Endothelial cell (in vitro differentiated cells): ENCODE data around the gene RRP15. TPM values are rescaled to one million over a fixed set of nuclear protein-coding genes. Genes with fewer than 3 reads are reported as not detected.

Source experiments
- DNase-seq: peaks from one replicate; pipeline ENCODE4 v3.0.0; 2021; ENCODE audit warnings: low spot score
- H3K27ac Mint-ChIP-seq: one replicate; pipeline ENCODE4 v1.8.0; 2021; ENCODE audit warnings: mixed read lengths, inconsistent platforms; ENCODE audit not compliant: unreplicated experiment
- H3K27me3 Mint-ChIP-seq: one replicate; pipeline ENCODE4 v1.8.0; 2021; ENCODE audit warnings: mild to moderate bottlenecking, moderate library complexity, mixed read lengths, inconsistent platforms; ENCODE audit not compliant: unreplicated experiment
- H3K36me3 Mint-ChIP-seq: one replicate; pipeline ENCODE4 v1.8.0; 2021; ENCODE audit warnings: mild to moderate bottlenecking, low read depth, mixed read lengths, inconsistent platforms; ENCODE audit not compliant: unreplicated experiment
- H3K4me1 Mint-ChIP-seq: one replicate; pipeline ENCODE4 v1.8.0; 2021; ENCODE audit warnings: mild to moderate bottlenecking, mixed read lengths, inconsistent platforms; ENCODE audit not compliant: unreplicated experiment
- H3K4me3 Mint-ChIP-seq: one replicate; pipeline ENCODE4 v1.8.0; 2021; ENCODE audit warnings: mild to moderate bottlenecking, mixed read lengths, inconsistent platforms; ENCODE audit not compliant: unreplicated experiment
- H3K9me3 Mint-ChIP-seq: one replicate; pipeline ENCODE4 v1.8.0; 2021; ENCODE audit warnings: mixed read lengths, inconsistent platforms; ENCODE audit not compliant: unreplicated experiment
- total RNA-seq: library from RNA; stranded (reverse); fragmentation: NEBNext Ultra II Directional; extraction: Animal tissue kit (Norgen Biotek cat#: 25700); gene quantifications from one replicate; pipeline ENCODE4 v1.2.1, GENCODE V29; 2021; ENCODE audit not compliant: unreplicated experiment
- TF ChIP-seq, protein P1 (sequence below): fragments of 200-600 bp; sonication (generic); IDR thresholded peaks from one replicate; pipeline ENCODE4 v1.5.0; 2021; ENCODE audit warnings: antibody characterized with exemption; ENCODE audit not compliant: unreplicated experiment

RRP15 gene
- total RNA-seq, 1 donor from 2014 or later: 11.7 TPM

- no peak for DNase-seq
- H3K4me1 Mint-ChIP-seq: peaks cover 6% of the 10 kb centered on the region
- no peak overlapping the region for H3K27ac Mint-ChIP-seq
- H3K9me3 Mint-ChIP-seq: no peaks in the 10 kb centered on the region
- H3K36me3 Mint-ChIP-seq: peaks cover 3% of the 10 kb centered on the region
- TF ChIP-seq, protein P1, sequence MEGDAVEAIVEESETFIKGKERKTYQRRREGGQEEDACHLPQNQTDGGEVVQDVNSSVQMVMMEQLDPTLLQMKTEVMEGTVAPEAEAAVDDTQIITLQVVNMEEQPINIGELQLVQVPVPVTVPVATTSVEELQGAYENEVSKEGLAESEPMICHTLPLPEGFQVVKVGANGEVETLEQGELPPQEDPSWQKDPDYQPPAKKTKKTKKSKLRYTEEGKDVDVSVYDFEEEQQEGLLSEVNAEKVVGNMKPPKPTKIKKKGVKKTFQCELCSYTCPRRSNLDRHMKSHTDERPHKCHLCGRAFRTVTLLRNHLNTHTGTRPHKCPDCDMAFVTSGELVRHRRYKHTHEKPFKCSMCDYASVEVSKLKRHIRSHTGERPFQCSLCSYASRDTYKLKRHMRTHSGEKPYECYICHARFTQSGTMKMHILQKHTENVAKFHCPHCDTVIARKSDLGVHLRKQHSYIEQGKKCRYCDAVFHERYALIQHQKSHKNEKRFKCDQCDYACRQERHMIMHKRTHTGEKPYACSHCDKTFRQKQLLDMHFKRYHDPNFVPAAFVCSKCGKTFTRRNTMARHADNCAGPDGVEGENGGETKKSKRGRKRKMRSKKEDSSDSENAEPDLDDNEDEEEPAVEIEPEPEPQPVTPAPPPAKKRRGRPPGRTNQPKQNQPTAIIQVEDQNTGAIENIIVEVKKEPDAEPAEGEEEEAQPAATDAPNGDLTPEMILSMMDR: no peak
- peaks cover 3% of the 10 kb centered on the region for H3K27me3 Mint-ChIP-seq
- H3K4me3 Mint-ChIP-seq: no peak overlapping the region
These were observed 38.6 kb downstream of the RRP15 start for GRCh38 chr1:218323568-218324225.

DNA sequence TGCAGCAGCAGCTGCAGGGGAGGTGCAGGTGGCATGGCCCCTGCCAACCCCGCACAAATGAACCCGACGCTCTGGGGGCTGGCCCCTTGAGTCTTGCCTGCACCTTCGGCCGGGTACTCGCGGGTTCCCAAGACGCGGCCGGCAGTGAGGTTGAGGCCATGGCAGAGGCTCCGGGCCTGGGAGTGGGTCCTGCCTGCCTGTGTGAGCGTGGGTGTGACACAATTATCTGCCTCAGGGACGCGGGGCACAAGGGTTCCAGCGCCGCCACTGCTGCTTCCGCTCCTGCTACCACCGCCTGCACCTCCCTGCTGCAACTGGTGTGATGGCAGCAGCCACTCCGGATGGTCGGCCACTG lies 39.1 kb downstream of the RRP15 start:
- Mint-ChIP-seq H3K27ac (no peak overlapping the region), H3K4me3 (no peak overlapping the region), H3K27me3 (peaks cover 3% of the 10 kb centered on the region), H3K36me3 (peaks cover 3% of the 10 kb centered on the region), H3K9me3 (no peaks in the 10 kb centered on the region), H3K4me1 (peaks cover 6% of the 10 kb centered on the region)
- no peak for DNase-seq
- TF ChIP-seq, protein P1: no peak

DNA sequence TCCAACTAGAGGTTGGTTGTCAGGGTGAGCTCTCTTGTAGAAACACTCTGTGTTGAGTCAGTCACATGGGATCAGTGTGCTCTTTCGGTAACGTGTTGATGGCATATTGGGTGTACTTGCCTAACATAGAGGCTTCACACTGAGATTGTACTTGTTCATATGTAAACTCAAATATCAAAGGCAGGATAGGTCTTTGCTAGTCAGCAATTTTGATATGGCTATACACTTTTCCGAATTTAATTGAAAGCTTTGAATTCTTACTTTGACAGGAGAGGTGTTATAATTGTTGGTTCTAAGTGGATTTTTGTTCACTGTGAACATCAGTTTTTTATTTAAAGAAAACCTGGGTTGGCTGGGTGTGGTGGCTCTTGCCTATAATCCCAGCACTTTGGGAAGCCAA lies 43.7 kb downstream of the RRP15 start:
- no peak overlapping the region for H3K4me3 Mint-ChIP-seq
- no peak overlapping the region for H3K27ac Mint-ChIP-seq
- TF ChIP-seq, protein P1: no peak
- peaks cover 2% of the 10 kb centered on the region for H3K27me3 Mint-ChIP-seq
- H3K36me3 Mint-ChIP-seq: no peaks in the 10 kb centered on the region
- peaks cover 6% of the 10 kb centered on the region for H3K4me1 Mint-ChIP-seq
- H3K9me3 Mint-ChIP-seq: no peaks in the 10 kb centered on the region
- no peak for DNase-seq

- Mint-ChIP-seq H3K27ac (no peak overlapping the region), H3K36me3 (no peaks in the 10 kb centered on the region), H3K4me1 (peaks cover 6% of the 10 kb centered on the region), H3K4me3 (no peak overlapping the region), H3K9me3 (no peaks in the 10 kb centered on the region), H3K27me3 (peaks cover 2% of the 10 kb centered on the region)
- TF ChIP-seq, protein P1: peak; percentile 81
- no peak for DNase-seq
These were observed 45.0 kb downstream of the RRP15 start for GRCh38 chr1:218330043-218330623.

GRCh38 chr1:218332416-218332815 lies 47.3 kb downstream of the RRP15 start:
- H3K27me3 Mint-ChIP-seq: peaks cover 2% of the 10 kb centered on the region
- H3K4me3 Mint-ChIP-seq: no peak overlapping the region
- H3K36me3 Mint-ChIP-seq: no peaks in the 10 kb centered on the region
- no peak for DNase-seq
- TF ChIP-seq, protein P1: no peak
- no peak overlapping the region for H3K27ac Mint-ChIP-seq
- H3K9me3 Mint-ChIP-seq: no peaks in the 10 kb centered on the region
- peaks cover 6% of the 10 kb centered on the region for H3K4me1 Mint-ChIP-seq
